HG03175 (cell line): Measurements from ENCODE around the gene TXNDC16.
"Not testable (repeated sequence)": the region's sequence is repeated elsewhere in the genome, so short reads cannot be mapped to it uniquely, and the experiment has no call there.

Source experiments
- ATAC-seq: cut with Tn5 transposase; IDR thresholded peaks from one replicate; pipeline ENCODE4 v1.9.1; 2021; ENCODE audit warnings: mild to moderate bottlenecking, moderate library complexity; ENCODE audit not compliant: unreplicated experiment

Gene TXNDC16, protein sequence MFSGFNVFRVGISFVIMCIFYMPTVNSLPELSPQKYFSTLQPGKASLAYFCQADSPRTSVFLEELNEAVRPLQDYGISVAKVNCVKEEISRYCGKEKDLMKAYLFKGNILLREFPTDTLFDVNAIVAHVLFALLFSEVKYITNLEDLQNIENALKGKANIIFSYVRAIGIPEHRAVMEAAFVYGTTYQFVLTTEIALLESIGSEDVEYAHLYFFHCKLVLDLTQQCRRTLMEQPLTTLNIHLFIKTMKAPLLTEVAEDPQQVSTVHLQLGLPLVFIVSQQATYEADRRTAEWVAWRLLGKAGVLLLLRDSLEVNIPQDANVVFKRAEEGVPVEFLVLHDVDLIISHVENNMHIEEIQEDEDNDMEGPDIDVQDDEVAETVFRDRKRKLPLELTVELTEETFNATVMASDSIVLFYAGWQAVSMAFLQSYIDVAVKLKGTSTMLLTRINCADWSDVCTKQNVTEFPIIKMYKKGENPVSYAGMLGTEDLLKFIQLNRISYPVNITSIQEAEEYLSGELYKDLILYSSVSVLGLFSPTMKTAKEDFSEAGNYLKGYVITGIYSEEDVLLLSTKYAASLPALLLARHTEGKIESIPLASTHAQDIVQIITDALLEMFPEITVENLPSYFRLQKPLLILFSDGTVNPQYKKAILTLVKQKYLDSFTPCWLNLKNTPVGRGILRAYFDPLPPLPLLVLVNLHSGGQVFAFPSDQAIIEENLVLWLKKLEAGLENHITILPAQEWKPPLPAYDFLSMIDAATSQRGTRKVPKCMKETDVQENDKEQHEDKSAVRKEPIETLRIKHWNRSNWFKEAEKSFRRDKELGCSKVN

DNA sequence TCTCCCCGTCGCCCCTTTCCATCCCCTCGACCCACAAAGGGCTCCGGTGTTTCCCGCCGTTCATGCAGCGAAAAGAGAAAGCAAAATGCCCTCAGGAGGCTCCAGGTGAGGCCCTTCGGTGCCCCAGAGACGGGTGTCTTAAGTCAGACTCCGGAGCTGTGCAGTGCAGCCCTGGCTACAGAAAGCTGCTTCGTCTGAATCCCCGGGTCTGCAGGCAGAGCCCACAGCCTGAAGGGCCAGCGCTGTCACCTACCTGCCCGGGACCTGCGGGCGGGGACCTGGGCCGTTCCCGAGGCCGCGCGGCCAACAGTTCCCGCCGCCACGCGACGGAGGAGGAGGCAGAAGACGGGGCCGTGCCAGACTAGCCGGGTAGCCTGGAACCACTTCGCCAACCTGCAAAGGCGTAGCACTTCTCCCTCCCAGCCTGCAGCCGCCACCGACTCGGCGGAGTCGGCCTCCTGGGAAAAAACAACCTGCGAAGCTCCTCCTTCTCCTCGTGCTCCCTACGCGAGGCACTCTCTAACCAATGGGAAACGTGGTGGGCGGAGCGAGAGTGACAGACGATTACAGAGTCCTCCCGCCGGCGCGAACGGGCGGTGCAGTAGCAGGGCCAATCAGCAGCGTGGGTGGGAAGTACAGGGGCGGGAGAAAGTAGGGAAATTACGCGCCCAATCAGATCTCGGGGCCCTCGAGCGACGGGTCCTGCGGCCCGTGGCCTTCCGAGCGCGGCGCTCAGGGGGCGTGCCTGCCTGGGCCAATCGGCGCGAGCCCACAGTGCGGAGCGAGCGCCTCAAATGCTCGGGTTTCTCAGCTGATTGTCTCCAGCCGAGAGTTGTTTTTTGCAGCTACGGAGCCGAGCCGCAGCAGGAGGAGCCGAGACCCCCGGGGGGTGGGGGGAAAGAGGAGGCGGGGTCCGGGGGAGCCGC lies at the start of gene TXNDC16, which contains the start of gene GPR137C:
TSS of gene TXNDC16 (minus strand) at position 443 of the 926 bp plus-strand sequence. CDS start 8,948 bp downstream, outside the sequence.
TSS of gene GPR137C (plus strand) at position 774 of the 926 bp plus-strand sequence. CDS start 312 bp downstream, outside the sequence.
- peak; percentile 92 for ATAC-seq

DNA sequence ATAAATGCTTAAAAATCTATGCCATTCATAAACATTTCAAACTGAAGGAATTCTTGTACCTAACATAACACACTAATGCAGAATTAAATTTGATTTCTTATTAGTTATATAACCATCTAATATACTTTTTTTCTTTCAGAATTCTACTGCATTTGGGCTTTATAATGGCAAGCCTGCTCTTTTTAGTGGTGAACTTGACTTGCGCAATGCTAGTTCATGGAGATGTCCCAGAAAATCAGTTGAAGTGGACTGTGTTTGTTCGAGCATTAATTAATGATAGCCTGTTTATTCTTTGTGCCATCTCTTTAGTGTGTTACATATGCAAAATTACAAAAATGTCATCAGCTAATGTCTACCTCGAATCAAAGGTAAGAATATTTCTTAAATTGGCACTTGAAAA lies 47.7 kb upstream of the TXNDC16 start:
- ATAC-seq = no peak

DNA sequence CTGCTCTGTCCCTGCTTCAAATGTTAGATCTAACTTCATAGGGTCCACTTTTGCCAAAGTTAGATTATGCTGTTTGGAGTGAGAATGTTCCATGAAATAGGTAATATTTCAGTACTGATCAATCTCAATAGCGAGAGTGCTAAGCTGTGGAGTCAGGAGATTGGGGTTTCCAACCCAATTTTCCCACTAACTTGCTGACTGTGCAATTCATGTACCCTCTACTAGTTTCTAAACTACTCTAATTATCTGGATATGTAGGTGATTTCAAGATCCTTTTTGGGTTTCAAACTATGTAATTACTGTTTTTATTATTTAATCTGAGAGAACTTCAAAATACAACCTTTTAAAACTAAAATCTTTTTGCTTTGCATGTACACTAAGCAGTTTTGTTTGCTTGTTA lies 46.3 kb upstream of the TXNDC16 start:
- no peak for ATAC-seq

DNA sequence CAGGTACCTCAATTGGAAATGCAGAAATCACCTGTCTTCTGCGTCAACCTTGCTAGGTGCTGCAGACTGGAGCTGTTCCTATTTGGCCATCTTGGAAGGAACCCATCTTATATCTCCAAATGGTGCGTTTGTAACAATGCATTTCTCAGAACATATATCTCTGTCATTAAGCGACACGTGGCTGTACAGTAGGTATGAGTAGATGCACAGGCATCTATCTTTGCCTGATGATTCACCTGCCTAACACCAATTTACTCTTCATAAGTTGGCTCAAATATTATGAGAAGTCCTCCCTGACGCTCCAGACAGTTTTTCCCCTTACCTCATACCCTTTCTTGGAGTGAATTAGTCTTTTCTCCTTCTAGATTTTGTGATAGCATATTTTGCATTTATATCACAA lies 44.6 kb upstream of the TXNDC16 start:
- ATAC-seq = no peak

DNA sequence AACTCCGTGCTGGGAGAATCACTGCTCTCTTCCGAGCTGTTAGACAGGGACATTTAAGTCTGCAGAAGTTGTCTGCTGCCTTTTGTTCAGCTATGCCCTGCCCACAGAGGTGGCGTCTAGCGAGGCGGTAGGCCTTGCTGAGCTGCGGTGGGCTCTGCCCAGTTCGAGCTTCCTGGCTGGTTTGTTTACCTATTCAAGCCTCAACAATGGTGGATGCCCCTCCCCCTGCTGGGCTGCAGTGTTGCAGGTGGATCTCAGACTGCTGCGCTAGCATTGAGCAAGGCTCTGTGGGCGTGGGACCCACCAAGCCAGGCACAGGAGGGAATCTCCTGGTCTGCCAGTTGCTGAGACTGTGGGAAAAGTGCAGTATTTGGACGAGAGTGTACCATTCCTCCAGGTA lies 44.0 kb upstream of the TXNDC16 start:
- no peak for ATAC-seq

DNA sequence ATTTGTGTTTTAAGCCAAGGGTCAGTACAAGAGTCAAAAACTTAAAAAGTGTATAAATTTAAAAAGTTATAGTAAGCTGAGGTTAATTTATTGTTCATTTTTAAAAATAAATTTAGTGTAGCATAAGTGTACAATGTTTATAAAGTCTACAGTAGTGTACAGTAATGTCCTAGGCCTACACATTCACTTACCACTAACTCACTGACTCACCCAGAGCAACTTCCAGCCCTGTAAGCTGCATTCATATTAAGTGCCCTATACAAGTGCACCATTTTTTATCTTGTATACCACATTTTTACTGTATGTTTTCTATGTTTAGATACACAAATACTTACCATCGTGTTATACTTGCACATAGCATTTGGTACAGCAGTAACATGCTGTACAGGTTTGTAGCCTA lies 38.0 kb upstream of the TXNDC16 start:
- no peak for ATAC-seq

DNA sequence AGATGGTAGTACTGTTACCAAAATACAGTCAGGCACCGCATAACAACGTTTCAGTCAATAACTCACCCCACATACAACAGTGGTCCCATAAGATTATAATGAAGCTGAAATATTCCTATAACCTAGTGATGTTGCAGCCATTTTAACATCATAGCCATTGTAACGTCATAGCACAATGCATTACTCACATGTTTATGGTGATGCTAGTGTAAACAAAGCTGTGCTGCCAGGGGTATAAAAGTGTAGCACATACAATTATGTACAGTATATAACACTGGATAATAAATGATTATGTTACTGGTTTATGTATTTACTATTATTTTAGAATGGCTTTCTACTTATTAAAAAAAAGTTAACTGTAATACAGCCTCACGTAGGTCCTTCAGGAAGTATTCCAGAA lies 37.3 kb upstream of the TXNDC16 start:
- ATAC-seq = no peak

DNA sequence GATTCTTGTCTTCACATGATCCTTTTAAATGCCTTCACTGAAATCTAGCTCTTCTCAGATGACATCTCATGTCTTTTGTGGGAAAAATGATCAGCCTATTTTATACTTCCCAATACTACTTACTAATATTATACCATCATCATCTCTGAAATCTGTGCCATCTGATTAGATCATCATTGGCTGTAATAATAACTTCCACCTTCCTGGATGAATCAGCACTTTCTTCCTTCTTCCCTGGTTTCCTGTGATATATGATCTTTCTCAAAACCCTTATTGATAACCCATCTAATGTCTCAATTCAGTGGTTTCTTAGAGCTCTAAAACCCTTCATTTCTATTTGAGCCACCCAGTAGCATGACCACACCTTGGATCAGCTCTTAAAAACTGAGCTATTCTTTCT lies 31.2 kb upstream of the TXNDC16 start:
- no peak for ATAC-seq

DNA sequence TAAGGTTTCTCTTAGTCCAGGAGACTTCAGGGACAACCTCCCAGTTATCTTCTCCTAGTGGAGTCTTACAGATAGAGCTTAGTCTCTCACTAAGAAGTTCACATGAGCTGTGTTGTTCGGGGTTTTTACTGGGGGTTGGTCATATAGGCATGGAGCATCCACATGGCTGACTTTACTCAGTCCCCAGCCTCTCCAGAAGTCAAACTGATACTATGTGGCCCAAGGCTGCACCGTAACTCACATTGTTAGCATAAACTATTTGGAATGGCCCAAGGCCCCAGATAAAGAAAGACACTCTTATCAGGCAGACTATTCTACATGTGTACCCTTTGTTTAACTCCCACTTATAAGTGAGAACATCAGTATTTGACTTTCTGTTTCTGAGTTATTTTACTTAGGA lies 23.6 kb upstream of the TXNDC16 start:
- ATAC-seq = no peak

DNA sequence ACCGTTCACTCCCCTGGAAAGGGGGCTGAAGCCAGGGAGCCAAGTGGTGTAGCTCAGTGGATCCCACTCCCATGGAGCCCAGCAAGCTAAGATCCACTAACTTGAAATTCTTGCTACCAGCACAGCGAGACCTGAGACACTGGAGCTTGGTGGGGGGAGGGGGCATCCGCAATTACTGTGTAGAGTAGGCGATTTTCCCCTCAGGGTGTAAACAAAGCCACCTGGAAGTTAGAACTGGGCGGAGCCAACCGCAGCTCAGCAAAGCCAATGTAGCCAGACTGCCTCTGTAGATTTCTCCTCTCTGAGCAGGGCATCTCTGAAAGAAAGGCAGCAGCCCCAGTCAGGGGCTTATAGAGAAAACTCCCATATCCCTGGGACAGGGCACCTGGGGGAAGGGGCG lies 16.1 kb upstream of the TXNDC16 start:
- not testable (repeated sequence) for ATAC-seq

DNA sequence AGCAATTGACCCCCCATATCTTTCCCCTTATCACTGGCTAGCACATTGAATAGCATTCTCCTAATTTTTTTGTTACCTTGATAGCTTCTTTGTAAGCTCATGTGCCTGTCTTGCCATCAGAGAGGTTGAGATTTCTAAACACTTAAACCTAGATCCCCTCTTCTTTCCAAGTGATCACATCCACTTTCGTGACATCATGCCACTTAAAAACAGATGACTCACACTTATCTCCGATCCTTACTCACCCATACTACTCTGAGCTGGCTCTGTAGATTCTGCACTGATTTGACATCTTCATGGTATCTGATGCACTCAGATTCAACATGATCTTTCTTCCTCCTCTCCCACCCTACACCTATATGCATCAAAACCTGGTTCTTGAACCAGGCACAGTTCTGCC lies 10.8 kb upstream of the TXNDC16 start:
- no peak for ATAC-seq

DNA sequence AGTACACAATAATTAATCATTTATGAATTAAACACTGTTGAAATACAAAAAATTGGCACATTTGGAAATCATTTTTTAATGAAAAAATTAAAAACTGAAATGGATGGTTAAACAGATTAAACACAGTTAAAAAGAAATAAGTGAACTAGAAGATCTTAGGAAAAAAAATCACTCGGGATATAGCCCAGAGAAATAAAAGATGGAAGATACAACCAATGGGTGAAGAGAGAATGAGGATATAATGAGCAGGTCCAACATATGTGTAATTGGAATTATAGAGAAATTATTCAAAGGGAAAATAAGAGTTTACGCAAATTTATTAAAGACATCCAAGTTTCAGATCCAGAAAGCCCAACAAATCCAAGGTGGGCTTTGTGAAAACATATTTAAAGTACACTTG lies 6.4 kb upstream of the TXNDC16 start:
- no peak for ATAC-seq

DNA sequence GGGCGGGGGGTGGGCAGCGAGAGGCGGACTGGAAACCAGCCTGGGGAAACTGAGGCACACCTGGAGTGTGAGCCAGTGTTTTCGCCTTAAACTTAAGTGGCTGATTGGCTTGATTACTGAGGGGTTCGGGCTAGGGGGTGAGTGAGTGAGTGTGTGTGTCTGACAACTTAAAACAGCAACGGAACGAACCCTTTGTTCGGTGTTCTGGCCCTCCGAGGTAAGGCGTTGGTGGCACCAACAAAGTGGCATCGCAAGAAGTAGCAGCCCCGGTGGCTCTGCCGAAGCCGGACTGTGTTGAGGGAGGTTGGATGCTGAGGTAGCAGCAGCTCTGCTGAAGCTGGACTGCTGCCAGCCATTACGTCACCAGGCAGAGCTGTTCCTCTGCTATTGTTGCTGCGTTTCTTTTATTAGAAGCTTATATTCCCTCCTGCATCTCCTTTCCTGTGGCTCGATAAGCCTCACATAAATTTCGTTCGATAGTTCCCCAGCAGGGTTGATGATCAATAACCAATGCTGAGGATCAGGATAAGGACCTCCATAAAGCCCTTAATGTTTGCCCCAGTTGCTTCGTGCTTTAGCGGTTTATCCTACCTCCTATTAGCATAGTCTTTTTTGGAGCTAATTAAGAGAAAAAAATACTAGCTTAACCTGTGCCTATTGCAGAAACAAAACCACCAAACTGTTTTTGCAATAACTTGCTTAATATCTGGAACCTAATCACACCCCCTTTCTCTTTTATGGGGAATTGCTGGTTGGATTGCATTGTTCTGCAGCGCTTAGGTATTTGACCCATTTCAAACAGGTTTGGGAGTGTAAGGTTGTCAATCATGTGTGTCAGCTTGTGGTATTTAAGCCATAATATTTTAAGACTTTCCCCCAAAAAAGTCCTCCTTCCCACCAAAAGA lies 1.6 kb upstream of the TXNDC16 start:
- no peak for ATAC-seq

DNA sequence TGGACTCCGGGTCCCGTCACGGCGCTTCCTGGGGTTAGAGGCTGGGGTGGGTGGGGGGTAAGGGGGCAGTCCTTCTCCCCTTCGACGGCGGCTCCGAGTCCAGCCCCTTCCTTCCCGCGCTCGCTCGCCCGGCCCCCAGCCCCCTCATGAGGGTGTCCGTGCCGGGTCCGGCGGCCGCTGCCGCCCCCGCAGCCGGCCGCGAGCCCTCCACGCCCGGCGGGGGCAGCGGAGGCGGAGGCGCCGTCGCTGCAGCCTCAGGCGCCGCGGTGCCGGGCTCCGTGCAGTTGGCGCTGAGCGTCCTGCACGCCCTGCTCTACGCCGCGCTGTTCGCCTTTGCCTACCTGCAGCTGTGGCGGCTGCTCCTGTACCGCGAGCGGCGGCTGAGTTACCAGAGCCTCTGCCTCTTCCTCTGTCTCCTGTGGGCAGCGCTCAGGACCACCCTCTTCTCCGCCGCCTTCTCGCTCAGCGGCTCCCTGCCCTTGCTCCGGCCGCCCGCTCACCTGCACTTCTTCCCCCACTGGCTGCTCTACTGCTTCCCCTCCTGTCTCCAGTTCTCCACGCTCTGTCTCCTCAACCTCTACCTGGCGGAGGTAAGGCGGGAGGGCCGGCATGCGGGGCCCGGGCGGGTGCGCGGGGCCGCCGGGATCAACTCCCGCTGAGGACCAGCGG lies 831 bp upstream of the TXNDC16 start:
- ATAC-seq = peak; percentile 19

DNA sequence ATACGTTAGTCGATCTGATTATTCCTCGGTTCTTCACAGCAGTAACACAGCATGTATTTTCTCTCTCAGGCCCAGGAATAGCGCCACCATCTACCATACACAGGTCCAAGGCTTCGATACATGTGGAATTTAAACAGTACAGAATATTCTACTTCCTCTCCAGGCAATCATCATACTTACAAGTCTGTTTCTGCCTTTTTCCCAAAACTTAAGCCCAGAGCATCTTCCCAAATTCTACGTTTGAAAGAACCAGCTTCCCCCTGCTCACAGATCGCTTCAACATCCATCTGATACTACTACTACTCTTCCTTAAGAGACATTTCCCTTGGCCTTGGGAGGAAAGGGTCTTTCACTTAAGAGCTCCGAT lies 626 bp downstream of the TXNDC16 start:
- no peak for ATAC-seq

DNA sequence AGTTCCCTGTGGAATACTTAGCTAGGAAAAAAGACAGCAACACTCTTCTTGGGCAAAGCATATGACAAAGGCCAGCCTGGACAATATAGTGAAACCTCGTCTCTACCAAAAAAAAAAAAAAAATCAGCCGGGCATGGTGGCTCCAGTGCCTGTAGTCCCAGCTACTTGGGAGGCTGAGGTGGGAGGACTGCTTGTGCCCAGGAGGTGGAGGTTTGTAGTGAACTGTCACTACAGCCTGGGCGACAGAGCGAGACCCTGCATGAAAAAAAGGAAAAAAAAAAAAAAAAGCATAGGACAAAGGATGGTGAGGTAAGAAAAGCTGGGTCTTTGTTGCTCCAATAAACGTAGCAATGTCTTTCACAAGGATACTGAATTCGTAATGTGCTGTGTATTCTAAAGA lies 1.1 kb downstream of the TXNDC16 start:
- no peak for ATAC-seq

DNA sequence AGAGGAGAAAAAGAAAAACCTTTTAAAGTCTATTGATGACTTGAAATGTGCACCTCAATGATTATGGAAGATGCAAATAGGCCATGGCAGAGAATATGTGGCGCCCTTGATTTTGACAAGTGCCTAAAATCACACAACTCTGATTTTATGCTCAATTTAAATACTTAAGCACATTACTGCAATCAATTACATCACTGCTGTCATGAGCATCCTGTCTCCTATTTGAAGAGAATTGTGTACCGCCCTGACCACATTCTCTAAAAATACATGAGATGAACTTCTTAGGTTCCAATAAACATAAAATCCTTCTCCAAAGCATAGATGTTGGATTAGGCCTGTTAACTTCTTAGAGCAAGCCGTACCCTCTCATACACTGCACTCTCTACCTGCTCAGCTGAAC lies 1.6 kb downstream of the TXNDC16 start:
- no peak for ATAC-seq

DNA sequence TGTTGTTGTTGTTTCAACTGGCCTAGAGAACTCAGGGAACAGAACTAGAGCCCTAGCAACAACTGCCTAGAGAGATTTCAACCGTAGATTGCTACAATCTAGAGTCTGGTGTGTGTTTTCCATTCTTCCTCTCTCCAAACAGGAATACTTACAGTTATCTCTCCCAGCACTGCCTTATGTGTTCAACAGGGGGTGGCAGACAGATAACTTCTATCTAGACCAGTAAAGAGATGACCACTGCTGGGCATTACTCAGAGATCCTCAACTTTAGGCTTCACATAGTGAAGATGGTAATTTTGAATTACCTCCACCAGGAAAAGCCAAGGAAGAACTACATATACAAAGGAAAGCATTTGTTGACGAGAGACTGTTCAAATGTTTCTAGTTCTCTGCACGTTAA lies 4.8 kb downstream of the TXNDC16 start:
- no peak for ATAC-seq

DNA sequence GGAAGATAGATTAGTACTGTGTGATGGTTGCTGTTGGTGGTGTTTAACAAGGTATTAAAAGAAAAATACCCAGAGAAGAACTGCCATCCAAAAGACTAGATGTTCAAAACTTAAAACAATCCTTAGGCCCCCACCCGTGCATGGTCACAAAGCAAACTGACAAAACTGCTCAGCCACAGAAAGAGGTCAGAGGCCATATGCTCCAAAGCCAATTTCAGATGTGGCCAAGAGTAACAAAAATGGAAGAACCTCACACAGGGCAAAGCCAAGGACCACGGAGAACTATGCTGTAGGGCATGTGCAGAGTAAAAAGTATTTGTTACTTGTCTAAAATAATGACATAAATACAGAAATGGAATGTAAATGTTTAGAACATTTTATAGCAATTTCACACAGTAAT lies 5.3 kb downstream of the TXNDC16 start:
- ATAC-seq = no peak

DNA sequence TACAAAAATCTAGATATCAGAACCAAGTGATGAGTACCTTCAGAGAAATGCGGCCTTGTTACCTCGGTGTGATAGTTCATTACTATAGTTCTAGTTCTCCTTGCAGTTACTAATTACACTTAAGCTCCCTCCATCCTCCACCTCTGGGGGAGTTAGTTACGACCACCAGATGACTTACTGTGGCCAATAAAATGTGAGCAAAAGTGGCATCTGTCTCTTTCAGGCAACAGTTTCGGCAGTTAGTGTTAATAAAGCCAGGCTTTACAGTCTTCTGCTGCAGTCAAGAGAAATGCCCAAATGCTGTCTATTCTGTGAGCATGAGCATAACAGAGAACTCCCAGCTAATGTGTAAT lies 6.0 kb downstream of the TXNDC16 start:
- ATAC-seq = no peak
